H1 (cell line): Measurements from ENCODE around the gene RAET1E.

ENCODE experiments used
- BCL11A ChIP-seq, 2 experiments: IDR thresholded peaks; one replicate each; pipeline ENCODE4 v1.6.1; 2011; ENCODE audit warnings: low read depth in 2 of 2, low read length in 2 of 2, mild to moderate bottlenecking in 2 of 2
- CBX8 ChIP-seq: fragments of 300-800, 300-1000 bp; sonication (generic); IDR thresholded peaks from 2 replicates; pipeline ENCODE4 v1.7.1; 2016; ENCODE audit warnings: low read depth, low read length, borderline replicate concordance
- CHD2 ChIP-seq: IDR thresholded peaks from 2 replicates; pipeline ENCODE4 v1.6.1; 2012; ENCODE audit warnings: low read length, improper control_type of control experiment
- EZH2 ChIP-seq: fragments of 200-600 bp; sonication (generic); IDR thresholded peaks from 2 replicates; pipeline ENCODE4 v1.7.1; 2012; ENCODE audit warnings: low read depth, mild to moderate bottlenecking, moderate library complexity, low read length, inconsistent platforms; ENCODE audit not compliant: severe bottlenecking
- RAD21 ChIP-seq, 2 experiments: IDR thresholded peaks in 1 of 2; conservative IDR thresholded peaks in 1 of 2; 2 replicates each; pipeline ENCODE4 v1.6.1; 2011; ENCODE audit warnings: low read depth in 2 of 2, low read length in 2 of 2, improper control_type of control experiment in 1 of 2, inconsistent platforms in 1 of 2, mild to moderate bottlenecking in 1 of 2, moderate library complexity in 1 of 2
- RBBP5 ChIP-seq: IDR thresholded peaks from 2 replicates; pipeline ENCODE4 v1.7.1; 2012; ENCODE audit warnings: low read depth, mild to moderate bottlenecking, inconsistent platforms, low read length, moderate library complexity, borderline replicate concordance
- RFX5 ChIP-seq: IDR thresholded peaks from 2 replicates; pipeline ENCODE4 v1.6.1; 2011; ENCODE audit warnings: low read depth, low read length, improper control_type of control experiment, borderline replicate concordance
- RXRA ChIP-seq: IDR thresholded peaks from 2 replicates; pipeline ENCODE4 v1.6.1; 2011; ENCODE audit warnings: low read depth, mild to moderate bottlenecking, low read length, moderate library complexity; ENCODE audit not compliant: insufficient read depth
- SAP30 ChIP-seq: fragments of 300-600 bp; sonication (generic); IDR thresholded peaks from 2 replicates; pipeline ENCODE4 v1.7.1; 2012; ENCODE audit warnings: low read length, moderate library complexity, mild to moderate bottlenecking, inconsistent platforms; ENCODE audit not compliant: insufficient read depth, insufficient replicate concordance
- SIRT6 ChIP-seq: IDR thresholded peaks from one replicate; pipeline ENCODE4 v1.7.1; 2012; ENCODE audit warnings: low read length, inconsistent platforms
- SUZ12 ChIP-seq: fragments of 200-600 bp; sonication (generic); IDR thresholded peaks from 2 replicates; pipeline ENCODE4 v1.6.1; 2012; ENCODE audit warnings: mild to moderate bottlenecking, inconsistent platforms, low read length, moderate library complexity, mixed read lengths
- YY1 ChIP-seq: IDR thresholded peaks from 2 replicates; pipeline ENCODE4 v1.6.1; 2011; ENCODE audit warnings: low read depth, mild to moderate bottlenecking, low read length
- TF ChIP-seq, protein P1 (sequence below), 3 experiments: IDR thresholded peaks; 1 replicate in 2 of 3; 2 replicates in 1 of 3; pipeline versions ENCODE4 v1.5.1 to v1.6.1; 2011; ENCODE audit warnings: low read length in 3 of 3, mild to moderate bottlenecking in 3 of 3, inconsistent platforms in 2 of 3, low read depth in 1 of 3, moderate library complexity in 1 of 3; ENCODE audit not compliant: insufficient read depth in 1 of 3; ENCODE audit errors: control extremely low read depth in 1 of 3

DNA sequence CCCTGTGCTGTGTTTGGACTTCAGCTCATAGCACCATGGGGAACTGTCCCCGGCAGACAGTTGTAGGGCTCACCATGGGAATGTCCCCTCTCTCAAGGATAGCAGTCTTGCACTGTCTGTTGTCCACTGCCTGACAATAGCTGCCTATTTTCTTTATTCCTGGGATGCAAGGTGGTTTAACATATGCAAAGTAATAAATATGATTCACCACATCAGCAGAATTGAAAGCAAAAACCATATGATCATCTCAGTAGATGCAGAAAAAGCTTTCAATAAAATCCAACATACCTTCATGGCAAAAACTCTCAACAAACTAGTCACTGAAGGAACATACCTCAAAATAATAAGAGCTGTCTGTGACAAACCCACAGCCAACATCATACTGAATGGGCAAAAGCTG, 20.3 kb downstream of the RAET1E start:
- TF ChIP-seq, protein P1, sequence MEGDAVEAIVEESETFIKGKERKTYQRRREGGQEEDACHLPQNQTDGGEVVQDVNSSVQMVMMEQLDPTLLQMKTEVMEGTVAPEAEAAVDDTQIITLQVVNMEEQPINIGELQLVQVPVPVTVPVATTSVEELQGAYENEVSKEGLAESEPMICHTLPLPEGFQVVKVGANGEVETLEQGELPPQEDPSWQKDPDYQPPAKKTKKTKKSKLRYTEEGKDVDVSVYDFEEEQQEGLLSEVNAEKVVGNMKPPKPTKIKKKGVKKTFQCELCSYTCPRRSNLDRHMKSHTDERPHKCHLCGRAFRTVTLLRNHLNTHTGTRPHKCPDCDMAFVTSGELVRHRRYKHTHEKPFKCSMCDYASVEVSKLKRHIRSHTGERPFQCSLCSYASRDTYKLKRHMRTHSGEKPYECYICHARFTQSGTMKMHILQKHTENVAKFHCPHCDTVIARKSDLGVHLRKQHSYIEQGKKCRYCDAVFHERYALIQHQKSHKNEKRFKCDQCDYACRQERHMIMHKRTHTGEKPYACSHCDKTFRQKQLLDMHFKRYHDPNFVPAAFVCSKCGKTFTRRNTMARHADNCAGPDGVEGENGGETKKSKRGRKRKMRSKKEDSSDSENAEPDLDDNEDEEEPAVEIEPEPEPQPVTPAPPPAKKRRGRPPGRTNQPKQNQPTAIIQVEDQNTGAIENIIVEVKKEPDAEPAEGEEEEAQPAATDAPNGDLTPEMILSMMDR (IDR thresholded peaks at IDR 0.05; ENCODE audit: control extremely low read depth in 1 of 3, insufficient read depth in 1 of 3, low read depth in 1 of 3, low read length in 3 of 3): no peak
- TF ChIP-seq SUZ12 (no peak), SAP30 (no peak), RXRA (no peak), RFX5 (no peak), CHD2 (no peak), RAD21 (IDR thresholded peaks at IDR 0.05 in 1 of 2, conservative IDR thresholded peaks at IDR 0.05 in 1 of 2; ENCODE audit: low read depth in 2 of 2, low read length in 2 of 2) (no peak), EZH2 (no peak), YY1 (no peak), RBBP5 (no peak), BCL11A (IDR thresholded peaks at IDR 0.05; ENCODE audit: low read depth in 2 of 2, low read length in 2 of 2) (no peak), SIRT6 (no peak), CBX8 (no peak)
